ENCODE results near the gene PITPNC1.

Gene PITPNC1

GRCh38 chr17:67708378-67708777 is 331.3 kb downstream of the PITPNC1 start:
- no peak for TF ChIP-seq CTCF (IDR thresholded peaks at IDR 0.05; ENCODE audit: insufficient read depth, low read depth, low read length, missing control alignments)
- no peak for DNase-seq (ENCODE audit: low read depth)
- H3K4me3 ChIP-seq (ENCODE audit: low read depth, low read length): no peak overlapping the region

- DNase-seq (ENCODE audit: low read depth): no peak
- no peak for TF ChIP-seq CTCF (IDR thresholded peaks at IDR 0.05; ENCODE audit: insufficient read depth, low read depth, low read length, missing control alignments)
Observed at GRCh38 chr17:67711916-67712315, 334.8 kb downstream of the PITPNC1 start.

GRCh38 chr17:67712375-67712774 is 335.3 kb downstream of the PITPNC1 start:
- no peak for TF ChIP-seq CTCF (IDR thresholded peaks at IDR 0.05; ENCODE audit: insufficient read depth, low read depth, low read length, missing control alignments)
- DNase-seq (ENCODE audit: low read depth): no peak
- no peak overlapping the region for H3K4me3 ChIP-seq (ENCODE audit: low read depth, low read length)

More at GRCh38 chr17:67711916-67712315, 334.8 kb downstream of the PITPNC1 start:
- no peak overlapping the region for H3K4me3 ChIP-seq (ENCODE audit: low read depth, low read length)

DNA sequence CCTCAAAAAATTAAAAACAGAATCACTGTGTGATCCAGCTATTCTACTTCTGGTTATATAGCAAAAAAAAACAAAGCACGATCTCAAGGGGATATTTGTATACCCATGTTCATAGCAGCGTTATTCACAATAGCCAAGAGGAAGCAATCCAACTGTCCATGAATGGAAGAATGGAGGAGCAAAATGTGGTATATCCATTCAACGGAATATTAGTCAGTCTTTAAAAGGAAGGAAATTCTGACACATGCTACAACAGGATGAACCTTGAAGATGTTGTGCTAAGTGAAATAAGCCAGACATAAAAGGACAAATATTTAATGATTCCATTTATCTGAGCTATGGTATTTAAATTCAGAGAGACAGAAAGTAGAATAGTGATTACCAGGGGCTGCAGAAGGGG is 336.1 kb downstream of the PITPNC1 start:
- H3K4me3 ChIP-seq (ENCODE audit: low read depth, low read length): no peak overlapping the region
- TF ChIP-seq CTCF (IDR thresholded peaks at IDR 0.05; ENCODE audit: insufficient read depth, low read depth, low read length, missing control alignments): no peak
- no peak for DNase-seq (ENCODE audit: low read depth)

DNA sequence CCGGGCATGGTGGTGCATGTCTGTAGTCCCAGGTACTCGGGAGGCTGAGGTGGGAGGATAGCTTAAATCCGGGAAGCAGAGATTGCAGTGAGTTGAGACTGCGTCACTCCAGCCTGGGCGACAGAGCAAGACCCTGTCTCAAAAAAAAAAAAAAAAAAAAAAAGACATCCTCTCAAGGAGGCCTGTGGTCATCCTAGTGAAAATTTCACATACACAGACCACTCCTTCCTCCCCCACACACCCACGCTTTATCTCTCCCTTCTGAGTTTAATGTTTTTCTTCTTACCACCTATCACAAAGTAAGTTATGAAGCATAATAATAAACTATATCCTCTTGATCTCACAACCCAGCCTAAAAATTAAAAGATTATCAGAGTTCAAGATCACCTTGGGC is 339.3 kb downstream of the PITPNC1 start:
- peak overlapping the region; percentile 90 for H3K4me3 ChIP-seq (ENCODE audit: low read depth, low read length)
- DNase-seq (ENCODE audit: low read depth): peak; percentile 16
- no peak for TF ChIP-seq CTCF (IDR thresholded peaks at IDR 0.05; ENCODE audit: insufficient read depth, low read depth, low read length, missing control alignments)

GRCh38 chr17:67717192-67717623 is 340.1 kb downstream of the PITPNC1 start:
- no peak for TF ChIP-seq CTCF (IDR thresholded peaks at IDR 0.05; ENCODE audit: insufficient read depth, low read depth, low read length, missing control alignments)
- peak overlapping the region; percentile 90 for H3K4me3 ChIP-seq (ENCODE audit: low read depth, low read length)
- DNase-seq (ENCODE audit: low read depth): no peak

DNA sequence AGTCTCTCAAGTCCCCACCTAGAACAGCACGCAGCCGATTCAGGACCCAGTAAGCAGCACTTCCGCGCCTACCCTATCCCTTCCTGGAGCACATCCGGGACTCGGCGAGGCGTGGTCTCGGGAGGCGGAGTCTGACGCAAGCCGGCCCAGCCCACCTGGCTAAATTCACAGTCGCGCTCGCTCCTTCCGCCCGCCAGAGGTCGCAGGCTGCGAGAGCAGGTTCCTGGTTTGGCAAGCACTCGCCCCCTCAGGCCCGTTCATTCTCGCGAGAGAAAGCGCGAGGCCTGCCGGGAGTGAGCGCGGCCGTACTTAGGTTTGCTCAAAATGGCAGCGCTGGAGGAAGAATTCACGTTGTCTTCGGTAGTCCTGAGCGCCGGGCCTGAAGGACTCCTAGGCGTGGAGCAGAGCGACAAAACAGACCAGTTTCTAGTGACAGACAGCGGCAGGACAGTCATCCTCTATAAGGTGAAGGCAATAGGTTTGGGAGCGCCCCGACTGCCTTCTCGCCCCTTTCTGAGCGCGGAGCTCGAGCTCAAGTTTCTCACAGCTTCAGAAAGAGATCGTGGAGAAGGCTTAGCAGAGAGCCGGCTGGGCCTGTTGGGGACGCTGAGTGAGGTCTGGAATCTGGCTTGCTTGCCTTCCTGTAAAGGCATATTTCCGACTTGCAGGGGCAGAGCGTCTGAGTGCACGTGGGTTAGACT is 340.7 kb downstream of the PITPNC1 start, which contains the start of gene NOL11:
TSS of gene NOL11 (plus strand) at position 313 of the 701 bp plus-strand sequence. CDS start at position 325, 12 bp downstream.
- peak; percentile 100 for DNase-seq (ENCODE audit: low read depth)
- H3K4me3 ChIP-seq (ENCODE audit: low read depth, low read length): peak within 1 kb of the TSS; percentile 90
- peak; percentile 91 for TF ChIP-seq CTCF (IDR thresholded peaks at IDR 0.05; ENCODE audit: insufficient read depth, low read depth, low read length, missing control alignments)
